GM12878 (cell line): Measurements from ENCODE around the gene SPATA32. TPM values are rescaled to one million over a fixed set of nuclear protein-coding genes. Genes with fewer than 3 reads are reported as not detected.

Source experiments
- ATAC-seq: fragments of 200-7000 bp; cut with Tn5 transposase; 3 replicates; pipeline ENCODE4 v1.9.1; 2020; ENCODE audit warnings: mild to moderate bottlenecking, moderate library complexity
- BruUV-seq: library from RNA; stranded (reverse); fragments of 400-500 nt; replicated peaks from 2 replicates; lab custom pipeline; 2021; lab: Mats Ljungman, UMichigan
- CTCF ChIA-PET: fragments of 300-600 bp; sonication (Branson Sonifier 250); formaldehyde crosslinking; extraction: SDS; loops from one replicate; lab custom pipeline; 2021; ENCODE audit warnings: inconsistent platforms; lab: Yijun Ruan, JAX
- POLR2A ChIA-PET: fragments of 350-600 bp; formaldehyde crosslinking; extraction: SDS; loops from one replicate; lab custom pipeline; 2021; ENCODE audit warnings: inconsistent platforms; lab: Charles Lee
- RAD21 ChIA-PET: fragments of 300-600 bp; sonication (Branson Sonifier 250); formaldehyde crosslinking; loops from one replicate; lab custom pipeline; 2023; ENCODE audit warnings: antibody characterized with exemption; ENCODE audit not compliant: unreplicated experiment; lab: Charles Lee
- SMC1A ChIA-PET: fragments of 300-600 bp; sonication (Branson Sonifier 250); formaldehyde crosslinking; loops from one replicate; lab custom pipeline; 2023; ENCODE audit not compliant: unreplicated experiment, uncharacterized antibody; lab: Charles Lee
- DNase-seq: peaks from one replicate; pipeline ENCODE4 v3.0.0-alpha.2; 2011; ENCODE audit warnings: low read depth, low spot score
- FAIRE-seq: peaks from 3 replicates; lab custom pipeline; 2011; peaks lifted over from hg19 to GRCh38; lab: Jason Lieb, UNC
- H2AFZ ChIP-seq: 2 replicates; pipeline ENCODE4 v1.6.0; 2011; ENCODE audit warnings: low read depth, low read length, control low read depth; ENCODE audit not compliant: control insufficient read depth
- H3K27ac ChIP-seq: 2 replicates; pipeline ENCODE4 v1.5.1; 2011; ENCODE audit warnings: control low read depth; ENCODE audit not compliant: control insufficient read depth, insufficient read depth
- H3K27me3 ChIP-seq, 2 experiments: replicated peaks in 1 of 2; 2 replicates each; pipeline versions ENCODE4 v1.6.0 to v1.6.1; 2011; ENCODE audit warnings: low read length in 1 of 2; ENCODE audit not compliant: control insufficient read depth in 2 of 2, insufficient read depth in 2 of 2
- H3K36me3 ChIP-seq, 2 experiments: 2 replicates each; pipeline ENCODE4 v1.5.1; 2011; ENCODE audit warnings: low read length in 1 of 2; ENCODE audit not compliant: control insufficient read depth in 2 of 2, insufficient read depth in 2 of 2
- H3K4me1 ChIP-seq: 2 replicates; pipeline ENCODE4 v1.6.1; 2011; ENCODE audit warnings: mild to moderate bottlenecking, low read length, moderate library complexity, mixed read lengths; ENCODE audit not compliant: control insufficient read depth, insufficient read depth
- H3K4me2 ChIP-seq: 2 replicates; pipeline ENCODE4 v1.6.0; 2011; ENCODE audit warnings: control low read depth; ENCODE audit not compliant: control insufficient read depth, insufficient read depth
- H3K4me3 ChIP-seq: fragments of 200-600 bp; sonication (generic); 2 replicates; pipeline ENCODE4 v1.5.1; 2016
- H3K79me2 ChIP-seq: 2 replicates; pipeline ENCODE4 v1.6.0; 2011; ENCODE audit warnings: low read length; ENCODE audit not compliant: control insufficient read depth, insufficient read depth
- H3K9ac ChIP-seq: 2 replicates; pipeline ENCODE4 v1.8.0; 2011; ENCODE audit warnings: low read length, control low read depth, mixed read lengths; ENCODE audit not compliant: control insufficient read depth, insufficient read depth
- H3K9me3 ChIP-seq: replicated peaks from 3 replicates; pipeline ENCODE4 v1.5.1; 2011; ENCODE audit warnings: mild to moderate bottlenecking, low read length; ENCODE audit not compliant: control insufficient read depth, insufficient read depth
- H4K20me1 ChIP-seq: 2 replicates; pipeline ENCODE4 v1.6.0; 2011; ENCODE audit not compliant: control insufficient read depth, insufficient read depth
- BCL11A ChIP-seq: IDR thresholded peaks from 2 replicates; pipeline ENCODE4 v1.6.1; 2011; ENCODE audit warnings: low read depth, low read length
- BRCA1 ChIP-seq: IDR thresholded peaks from 2 replicates; pipeline ENCODE4 v1.6.1; 2011; ENCODE audit warnings: low read depth, low read length, improper control_type of control experiment
- CREM ChIP-seq: IDR thresholded peaks from 2 replicates; pipeline ENCODE4 v1.6.1; 2014; ENCODE audit warnings: antibody characterized with exemption, low read depth
- EGR1 ChIP-seq, 2 experiments: IDR thresholded peaks; 1 replicate in 1 of 2; 2 replicates in 1 of 2; pipeline ENCODE4 v1.6.1; 2011 to 2012; ENCODE audit warnings: low read depth in 2 of 2, low read length in 2 of 2, borderline replicate concordance in 1 of 2, mild to moderate bottlenecking in 1 of 2, moderate library complexity in 1 of 2
- GATAD2B ChIP-seq: fragments of 450-650 bp; conservative IDR thresholded peaks from 2 replicates; pipeline ENCODE4 v1.6.1; 2017; ENCODE audit warnings: low read depth, mild to moderate bottlenecking, moderate library complexity
- HCFC1 ChIP-seq: fragments of 150-350 bp; IDR thresholded peaks from 2 replicates; pipeline ENCODE4 v1.6.1; 2014; ENCODE audit warnings: low read length
- HDGF ChIP-seq: fragments of 450-650 bp; IDR thresholded peaks from 2 replicates; pipeline ENCODE4 v1.6.1; 2016; ENCODE audit warnings: antibody characterized with exemption
- IRF5 ChIP-seq: fragments of 450-650 bp; IDR thresholded peaks from 2 replicates; pipeline ENCODE4 v1.6.1; 2017; ENCODE audit warnings: borderline replicate concordance
- NR2C1 ChIP-seq: fragments of 450-650 bp; IDR thresholded peaks from 2 replicates; pipeline ENCODE4 v1.6.1; 2017; ENCODE audit warnings: antibody characterized with exemption, mild to moderate bottlenecking, moderate library complexity
- SKIL ChIP-seq: fragments of 450-650 bp; IDR thresholded peaks from 2 replicates; pipeline ENCODE4 v1.6.1; 2017; ENCODE audit warnings: mild to moderate bottlenecking, low read depth, inconsistent platforms; ENCODE audit not compliant: poor library complexity, severe bottlenecking
- SP1 ChIP-seq: IDR thresholded peaks from one replicate; pipeline ENCODE4 v1.6.1; 2011; ENCODE audit warnings: low read depth, low read length
- SUPT20H ChIP-seq: IDR thresholded peaks from 2 replicates; pipeline ENCODE4 v1.6.1; 2011; ENCODE audit warnings: low read depth, mild to moderate bottlenecking, low read length, moderate library complexity, borderline replicate concordance; ENCODE audit not compliant: control insufficient read depth
- ZNF217 ChIP-seq: fragments of 450-650 bp; IDR thresholded peaks from 2 replicates; pipeline ENCODE4 v1.6.1; 2017; ENCODE audit warnings: antibody characterized with exemption, mild to moderate bottlenecking
- ZNF274 ChIP-seq: IDR thresholded peaks from one replicate; pipeline ENCODE4 v1.8.0; 2011; ENCODE audit not compliant: insufficient read length, insufficient read depth
- ZNF687 ChIP-seq: fragments of 450-650 bp; IDR thresholded peaks from 2 replicates; pipeline ENCODE4 v1.6.1; 2017; ENCODE audit warnings: mild to moderate bottlenecking, moderate library complexity
- WGBS: methylation state at CpG from one replicate; pipeline ENCODE4 v1.1.6; 2016; ENCODE audit warnings: low lambda C conversion rate; ENCODE audit not compliant: insufficient replicate concordance, insufficient coverage; ENCODE audit errors: missing lambda C conversion rate; 5-methylcytosine and 5-hydroxymethylcytosine counted together
- in situ Hi-C: fragments of 300-500 bp; cut with MboI; formaldehyde crosslinking; loops from 9 replicates; pipeline ENCODE4 v1.14.3; 2018; ENCODE audit warnings: mixed read lengths
- intact Hi-C: fragments of 100-400 bp; cut with micrococcal nuclease; formaldehyde crosslinking; loops from one replicate; pipeline ENCODE4 v1.14.2; 2022; ENCODE audit not compliant: unreplicated experiment
- polyA plus RNA-seq, 11 experiments: library from polyadenylated mRNA; depleted of rRNA in 4 of 11; unstranded in 6 of 11; stranded (reverse) in 5 of 11; fragments of >200 nt; fragmentation: Nextera tagmentation in 4 of 11; fragmentation: Illumina TruSeq in 1 of 11; extraction: Ambion mirVana in 4 of 11; extraction: Trizol in 1 of 11; gene quantifications; 1 replicate in 1 of 11; 2 replicates in 10 of 11; pipeline versions ENCODE4 v1.2.1 to v1.2.3, GENCODE V29; 2011 to 2016; ENCODE audit warnings: inconsistent platforms in 2 of 11, missing spikeins in 2 of 11, low read depth in 1 of 11
- total RNA-seq, 4 experiments: library from RNA; depleted of rRNA in 3 of 4; stranded (reverse); fragments of >200 nt in 3 of 4; fragmentation: Illumina TruSeq in 1 of 4; extraction: Trizol in 1 of 4; gene quantifications; 2 replicates each; pipeline versions ENCODE4 v1.2.1 to v1.2.3, GENCODE V29; 2013 to 2021

Gene SPATA32
- total and polyA plus RNA-seq, 10 of the 15 experiments (the other 5 are each of a cell fraction or from before 2014, with no cell fraction given), result 0.03 to 0.35 (median 0.11) TPM; not detected in 3

- in situ Hi-C loops, result loop anchor here (25.0 kb wide), 1 partner anchor 338 kb away; no protein-coding TSS in a partner anchor
- Histone ChIP-seq H3K9me3 (no peaks in the 10 kb centered on the region), H2AFZ (no peak overlapping the region), H3K4me1 (peaks cover 8% of the 10 kb centered on the region; the same call in 1 of the 2 replicates), H3K9ac (no peak overlapping the region), H4K20me1 (no peaks in the 10 kb centered on the region), H3K79me2 (no peaks in the 10 kb centered on the region), H3K36me3 (peaks cover 29 to 36% of the 10 kb centered on the region in 2 experiments), H3K27me3 (no peaks in the 10 kb centered on the region), H3K27ac (no peak overlapping the region), H3K4me2 (no peak overlapping the region), H3K4me3 (no peak overlapping the region)
- no TSS peak for BruUV-seq
- no peak for ATAC-seq
- RAD21 ChIA-PET, result interaction anchor here (1.6 to 6.2 kb wide), 2 partner anchors 55 to 109 kb away, joined by 3 to 150 read pairs; no protein-coding TSS in a partner anchor
- WGBS, result 89% methylated on average over 5 of the region's 5 CpGs
- intact Hi-C loops, result no loop called here
- POLR2A ChIA-PET, result no interaction called here
- SMC1A ChIA-PET, result interaction anchor here (1.1 to 6.0 kb wide), 2 partner anchors 55 to 112 kb away, joined by 3 to 184 read pairs; no protein-coding TSS in a partner anchor
- TF ChIP-seq BCL11A (no peak), CREM (no peak), BRCA1 (no peak), GATAD2B (no peak), SKIL (no peak), HDGF (no peak), IRF5 (no peak), NR2C1 (no peak), SUPT20H (no peak), SP1 (no peak), ZNF217 (no peak), ZNF687 (no peak), ZNF274 (no peak), HCFC1 (no peak), EGR1 (IDR thresholded peaks at IDR 0.05; ENCODE audit: borderline replicate concordance in 1 of 2, low read depth in 2 of 2, low read length in 2 of 2) (no peak)
- CTCF ChIA-PET, result interaction anchor here (6.2 to 10.7 kb wide), 3 partner anchors 38 to 114 kb away, joined by 104 to 291 read pairs (median 194); partner anchors contain the start of genes FMNL1 and MAP3K14
- no peak for FAIRE-seq
- no peak for DNase-seq
Observed at GRCh38 chr17:45274033-45274432, 12.1 kb upstream of the SPATA32 start.
